Activated CD4-positive, alpha-beta memory T cell treated with anti-CD3 and anti-CD28 coated beads, Interleukin-2, amount 10 ng/mL, durations not matched to agents 7 days and 5 days (primary cell): Measurements from ENCODE around the gene ARHGEF19. TPM values are rescaled to one million over a fixed set of nuclear protein-coding genes. Genes with fewer than 3 reads are reported as not detected.
"Not testable (repeated sequence)": the region's sequence is repeated elsewhere in the genome, so short reads cannot be mapped to it uniquely, and the experiment has no call there.

Source experiments
- CTCF ChIA-PET: fragments of 350-600 bp; sonication (Branson Sonifier 250); formaldehyde crosslinking; loops from one replicate; lab custom pipeline; 2021; ENCODE audit warnings: antibody characterized with exemption, inconsistent platforms; lab: Charles Lee
- POLR2A ChIA-PET: fragments of 350-600 bp; sonication (Branson Sonifier 250); formaldehyde crosslinking; loops from one replicate; lab custom pipeline; 2021; ENCODE audit warnings: antibody characterized with exemption; lab: Charles Lee
- DNase-seq: peaks from one replicate; pipeline ENCODE4 v3.0.0-alpha.2; 2020
- H3K27ac Mint-ChIP-seq: one replicate; pipeline ENCODE4 v1.8.0; 2021; ENCODE audit warnings: mild to moderate bottlenecking, mixed read lengths
- H3K27me3 Mint-ChIP-seq: one replicate; pipeline ENCODE4 v1.8.0; 2021; ENCODE audit warnings: mixed read lengths
- H3K36me3 Mint-ChIP-seq: one replicate; pipeline ENCODE4 v1.8.0; 2021; ENCODE audit warnings: low read depth, mixed read lengths
- H3K4me1 Mint-ChIP-seq: one replicate; pipeline ENCODE4 v1.8.0; 2021; ENCODE audit warnings: mixed read lengths
- H3K4me3 Mint-ChIP-seq: one replicate; pipeline ENCODE4 v1.8.0; 2021; ENCODE audit warnings: mild to moderate bottlenecking, mixed read lengths
- H3K9me3 Mint-ChIP-seq: one replicate; pipeline ENCODE4 v1.8.0; 2021; ENCODE audit warnings: mixed read lengths
- total RNA-seq, 2 experiments: library from RNA; stranded (reverse); gene quantifications; one replicate each; pipeline ENCODE4 v1.2.3, GENCODE V29; 2021

The ARHGEF19 gene
- total RNA-seq, 2 experiments from 2014 or later, result 6.9 to 7.6 TPM

GRCh38 chr1:16205334-16205671 is 7.1 kb downstream of the ARHGEF19 start:
- peak overlapping the region; percentile 30 for H3K4me3 Mint-ChIP-seq
- DNase-seq, result no peak
- ChIA-PET CTCF (interaction anchor here (0.7 to 3.3 kb wide), 3 partner anchors 13 to 42 kb away, joined by 3 to 17 read pairs (median 6); no protein-coding TSS in a partner anchor), POLR2A (interaction anchor here (1.9 kb wide), 1 partner anchor 32 kb away, joined by 21 read pairs; the partner anchor contains the start of gene CPLANE2)
- H3K4me1 Mint-ChIP-seq, result peaks cover 19% of the 10 kb centered on the region
- no peak overlapping the region for H3K27ac Mint-ChIP-seq
- no peaks in the 10 kb centered on the region for H3K9me3 Mint-ChIP-seq
- H3K27me3 Mint-ChIP-seq, result no peaks in the 10 kb centered on the region
- H3K36me3 Mint-ChIP-seq, result no peaks in the 10 kb centered on the region

- Mint-ChIP-seq H3K4me3 (peak overlapping the region; percentile 38), H3K27me3 (no peaks in the 10 kb centered on the region)
- POLR2A ChIA-PET, result no interaction called here
Measured at GRCh38 chr1:16204634-16205333, 7.7 kb downstream of the ARHGEF19 start.

GRCh38 chr1:16204216-16204615 is 8.2 kb downstream of the ARHGEF19 start:
- DNase-seq, result no peak
- Mint-ChIP-seq H3K36me3 (no peaks in the 10 kb centered on the region), H3K4me3 (no peak overlapping the region), H3K27me3 (no peaks in the 10 kb centered on the region), H3K27ac (no peak overlapping the region), H3K9me3 (no peaks in the 10 kb centered on the region), H3K4me1 (peaks cover 20% of the 10 kb centered on the region)
- ChIA-PET CTCF (interaction anchor here (1.0 to 3.3 kb wide), 5 partner anchors 13 to 159 kb away, joined by 3 to 17 read pairs (median 4); partner anchors contain the start of gene CPLANE2), POLR2A (interaction anchor here (1.1 kb wide), 1 partner anchor 33 kb away, joined by 3 read pairs; the partner anchor contains the start of gene CPLANE2)

More at GRCh38 chr1:16204634-16205333, 7.7 kb downstream of the ARHGEF19 start:
- Mint-ChIP-seq H3K9me3 (no peaks in the 10 kb centered on the region), H3K27ac (no peak overlapping the region), H3K36me3 (no peaks in the 10 kb centered on the region), H3K4me1 (peaks cover 19% of the 10 kb centered on the region)
- CTCF ChIA-PET, result interaction anchor here (0.7 to 3.3 kb wide), 6 partner anchors 13 to 43 kb away, joined by 3 to 17 read pairs (median 4); partner anchors contain the start of gene CPLANE2
- DNase-seq, result peak; percentile 50

- Mint-ChIP-seq H3K4me3 (no peak overlapping the region), H3K4me1 (peaks cover 26% of the 10 kb centered on the region), H3K27ac (no peak overlapping the region), H3K27me3 (no peaks in the 10 kb centered on the region), H3K36me3 (no peaks in the 10 kb centered on the region), H3K9me3 (no peaks in the 10 kb centered on the region)
- DNase-seq, result no peak
- ChIA-PET CTCF (interaction anchor here (1.2 to 3.3 kb wide), 5 partner anchors 14 to 160 kb away, joined by 3 to 17 read pairs (median 5); no protein-coding TSS in a partner anchor), POLR2A (interaction anchor here (1.1 kb wide), 1 partner anchor 34 kb away, joined by 3 read pairs; the partner anchor contains the start of gene CPLANE2)
Measured at GRCh38 chr1:16203550-16203949, 8.9 kb downstream of the ARHGEF19 start.

- H3K4me1 Mint-ChIP-seq, result peaks cover 26% of the 10 kb centered on the region
- H3K9me3 Mint-ChIP-seq, result no peaks in the 10 kb centered on the region
- no peak overlapping the region for H3K27ac Mint-ChIP-seq
- H3K4me3 Mint-ChIP-seq, result no peak overlapping the region
- no peak for DNase-seq
- no peaks in the 10 kb centered on the region for H3K36me3 Mint-ChIP-seq
- POLR2A ChIA-PET, result interaction anchor here (1.2 kb wide), 1 partner anchor 35 kb away, joined by 3 read pairs; the partner anchor contains the start of gene CPLANE2
- CTCF ChIA-PET, result interaction anchor here (1.0 to 3.3 kb wide), 6 partner anchors 14 to 161 kb away, joined by 3 to 17 read pairs (median 5); no protein-coding TSS in a partner anchor
- H3K27me3 Mint-ChIP-seq, result no peaks in the 10 kb centered on the region
Measured at GRCh38 chr1:16202281-16203210, 9.9 kb downstream of the ARHGEF19 start.

GRCh38 chr1:16199700-16200099 is 12.8 kb downstream of the ARHGEF19 start:
- ChIA-PET CTCF (interaction anchor here (0.6 to 2.4 kb wide), 2 partner anchors 8 to 121 kb away, joined by 3 to 11 read pairs; no protein-coding TSS in a partner anchor), POLR2A (interaction anchor here (0.7 kb wide), 1 partner anchor 17 kb away, joined by 3 read pairs; no protein-coding TSS in a partner anchor)
- no peak for DNase-seq
- Mint-ChIP-seq H3K9me3 (no peaks in the 10 kb centered on the region), H3K27ac (no peak overlapping the region), H3K27me3 (no peaks in the 10 kb centered on the region), H3K4me1 (peaks cover 9% of the 10 kb centered on the region), H3K36me3 (no peaks in the 10 kb centered on the region), H3K4me3 (no peak overlapping the region)

GRCh38 chr1:16199157-16199501 is 13.3 kb downstream of the ARHGEF19 start:
- Mint-ChIP-seq H3K27me3 (no peaks in the 10 kb centered on the region), H3K9me3 (no peaks in the 10 kb centered on the region), H3K4me3 (no peak overlapping the region), H3K4me1 (peaks cover 9% of the 10 kb centered on the region), H3K36me3 (no peaks in the 10 kb centered on the region), H3K27ac (no peak overlapping the region)
- POLR2A ChIA-PET, result no interaction called here
- no peak for DNase-seq
- CTCF ChIA-PET, result interaction anchor here (2.4 kb wide), 1 partner anchor 120 kb away, joined by 11 read pairs; no protein-coding TSS in a partner anchor

GRCh38 chr1:16198444-16199156 is 13.9 kb downstream of the ARHGEF19 start:
- Mint-ChIP-seq H3K9me3 (no peaks in the 10 kb centered on the region), H3K27me3 (no peaks in the 10 kb centered on the region), H3K4me1 (peaks cover 9% of the 10 kb centered on the region), H3K36me3 (no peaks in the 10 kb centered on the region), H3K27ac (peak overlapping the region; percentile 8), H3K4me3 (no peak overlapping the region)
- POLR2A ChIA-PET, result no interaction called here
- CTCF ChIA-PET, result interaction anchor here (2.4 kb wide), 1 partner anchor 120 kb away, joined by 11 read pairs; no protein-coding TSS in a partner anchor
- no peak for DNase-seq

GRCh38 chr1:16196874-16197273 is 15.6 kb downstream of the ARHGEF19 start:
- POLR2A ChIA-PET, result no interaction called here
- no peaks in the 10 kb centered on the region for H3K27me3 Mint-ChIP-seq

GRCh38 chr1:16196139-16196538 is 16.3 kb downstream of the ARHGEF19 start:
- H3K36me3 Mint-ChIP-seq, H3K27ac Mint-ChIP-seq, H3K9me3 Mint-ChIP-seq, H3K27me3 Mint-ChIP-seq, H3K4me3 Mint-ChIP-seq, H3K4me1 Mint-ChIP-seq, DNase-seq, POLR2A ChIA-PET, CTCF ChIA-PET: not testable (repeated sequence)

More at GRCh38 chr1:16196874-16197273, 15.6 kb downstream of the ARHGEF19 start:
- CTCF ChIA-PET, result no interaction called here
- Mint-ChIP-seq H3K9me3 (no peaks in the 10 kb centered on the region), H3K27ac (no peak overlapping the region), H3K4me1 (peaks cover 9% of the 10 kb centered on the region), H3K36me3 (no peaks in the 10 kb centered on the region), H3K4me3 (no peak overlapping the region)
- DNase-seq, result no peak

GRCh38 chr1:16195518-16195905 is 16.9 kb downstream of the ARHGEF19 start:
- Mint-ChIP-seq H3K27me3 (peaks cover 3% of the 10 kb centered on the region), H3K27ac (no peak overlapping the region), H3K9me3 (no peaks in the 10 kb centered on the region), H3K36me3 (no peaks in the 10 kb centered on the region), H3K4me3 (no peak overlapping the region), H3K4me1 (peaks cover 9% of the 10 kb centered on the region)
- no peak for DNase-seq
- ChIA-PET POLR2A (no interaction called here), CTCF (no interaction called here)
